NCI-H345 treated with DMSO at 0.1 percent for 48 hours (cell line): Measurements from ENCODE around the gene G6PC1.
"Not testable (repeated sequence)": the region's sequence is repeated elsewhere in the genome, so short reads cannot be mapped to it uniquely, and the experiment has no call there.

ENCODE experiments used
- DNase-seq: peaks from one replicate; lab custom pipeline; 2025; ENCODE audit not compliant: unreplicated experiment; lab: John Stamatoyannopoulos, UW

G6PC1 gene

DNA sequence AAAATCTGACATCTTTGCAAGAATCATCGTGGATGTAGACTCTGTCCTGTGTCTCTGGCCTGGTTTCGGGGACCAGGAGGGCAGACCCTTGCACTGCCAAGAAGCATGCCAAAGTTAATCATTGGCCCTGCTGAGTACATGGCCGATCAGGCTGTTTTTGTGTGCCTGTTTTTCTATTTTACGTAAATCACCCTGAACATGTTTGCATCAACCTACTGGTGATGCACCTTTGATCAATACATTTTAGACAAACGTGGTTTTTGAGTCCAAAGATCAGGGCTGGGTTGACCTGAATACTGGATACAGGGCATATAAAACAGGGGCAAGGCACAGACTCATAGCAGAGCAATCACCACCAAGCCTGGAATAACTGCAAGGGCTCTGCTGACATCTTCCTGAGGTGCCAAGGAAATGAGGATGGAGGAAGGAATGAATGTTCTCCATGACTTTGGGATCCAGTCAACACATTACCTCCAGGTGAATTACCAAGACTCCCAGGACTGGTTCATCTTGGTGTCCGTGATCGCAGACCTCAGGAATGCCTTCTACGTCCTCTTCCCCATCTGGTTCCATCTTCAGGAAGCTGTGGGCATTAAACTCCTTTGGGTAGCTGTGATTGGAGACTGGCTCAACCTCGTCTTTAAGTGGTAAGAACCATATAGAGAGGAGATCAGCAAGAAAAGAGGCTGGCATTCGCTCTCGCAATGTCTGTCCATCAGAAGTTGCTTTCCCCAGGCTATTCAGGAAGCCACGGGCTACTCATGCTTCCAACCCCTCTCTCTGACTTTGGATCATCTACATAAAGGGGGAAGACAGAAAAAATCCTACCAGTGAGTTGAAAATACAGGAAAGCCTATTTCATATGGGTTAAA is at the start of gene G6PC1:
G6PC1 (plus strand) TSS at position 340 of the 872 bp plus-strand sequence; CDS start at position 418, 78 bp downstream.
- no peak for DNase-seq

DNA sequence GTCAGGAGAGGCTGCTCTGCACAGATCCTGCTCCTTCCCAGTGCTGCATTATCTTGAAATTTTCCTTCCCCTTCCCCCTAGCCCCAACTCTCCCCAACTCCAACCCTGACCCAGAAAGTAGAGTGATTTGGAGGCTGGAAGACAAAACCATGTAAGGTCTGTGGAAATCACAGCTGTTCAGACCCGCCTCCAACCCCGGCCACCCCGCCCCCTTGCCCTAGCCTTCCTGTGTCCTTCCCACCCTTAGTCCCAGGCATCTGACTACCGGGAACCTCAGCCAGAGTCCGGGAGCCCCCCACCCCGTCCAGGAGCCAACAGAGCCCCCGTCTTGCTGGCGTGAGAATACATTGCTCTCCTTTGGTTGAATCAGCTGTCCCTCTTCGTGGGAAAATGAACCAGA is 49.6 kb upstream of the G6PC1 start, which contains the start of gene AOC3:
AOC3 (plus strand) TSS at position 246 of the 400 bp plus-strand sequence; CDS start at position 391, 145 bp downstream.
- no peak for DNase-seq

DNA sequence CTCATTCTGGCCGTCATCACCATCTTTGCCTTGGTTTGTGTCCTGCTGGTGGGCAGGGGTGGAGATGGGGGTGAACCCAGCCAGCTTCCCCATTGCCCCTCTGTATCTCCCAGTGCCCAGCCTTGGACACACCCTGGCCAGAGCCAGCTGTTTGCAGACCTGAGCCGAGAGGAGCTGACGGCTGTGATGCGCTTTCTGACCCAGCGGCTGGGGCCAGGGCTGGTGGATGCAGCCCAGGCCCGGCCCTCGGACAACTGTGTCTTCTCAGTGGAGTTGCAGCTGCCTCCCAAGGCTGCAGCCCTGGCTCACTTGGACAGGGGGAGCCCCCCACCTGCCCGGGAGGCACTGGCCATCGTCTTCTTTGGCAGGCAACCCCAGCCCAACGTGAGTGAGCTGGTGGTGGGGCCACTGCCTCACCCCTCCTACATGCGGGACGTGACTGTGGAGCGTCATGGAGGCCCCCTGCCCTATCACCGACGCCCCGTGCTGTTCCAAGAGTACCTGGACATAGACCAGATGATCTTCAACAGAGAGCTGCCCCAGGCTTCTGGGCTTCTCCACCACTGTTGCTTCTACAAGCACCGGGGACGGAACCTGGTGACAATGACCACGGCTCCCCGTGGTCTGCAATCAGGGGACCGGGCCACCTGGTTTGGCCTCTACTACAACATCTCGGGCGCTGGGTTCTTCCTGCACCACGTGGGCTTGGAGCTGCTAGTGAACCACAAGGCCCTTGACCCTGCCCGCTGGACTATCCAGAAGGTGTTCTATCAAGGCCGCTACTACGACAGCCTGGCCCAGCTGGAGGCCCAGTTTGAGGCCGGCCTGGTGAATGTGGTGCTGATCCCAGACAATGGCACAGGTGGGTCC is 49.0 kb upstream of the G6PC1 start:
- DNase-seq = not testable (repeated sequence)

DNA sequence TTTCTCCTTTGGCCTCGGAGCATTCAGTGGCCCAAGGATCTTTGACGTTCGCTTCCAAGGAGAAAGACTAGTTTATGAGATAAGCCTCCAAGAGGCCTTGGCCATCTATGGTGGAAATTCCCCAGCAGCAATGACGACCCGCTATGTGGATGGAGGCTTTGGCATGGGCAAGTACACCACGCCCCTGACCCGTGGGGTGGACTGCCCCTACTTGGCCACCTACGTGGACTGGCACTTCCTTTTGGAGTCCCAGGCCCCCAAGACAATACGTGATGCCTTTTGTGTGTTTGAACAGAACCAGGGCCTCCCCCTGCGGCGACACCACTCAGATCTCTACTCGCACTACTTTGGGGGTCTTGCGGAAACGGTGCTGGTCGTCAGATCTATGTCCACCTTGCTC is 48.2 kb upstream of the G6PC1 start:
- no peak for DNase-seq

DNA sequence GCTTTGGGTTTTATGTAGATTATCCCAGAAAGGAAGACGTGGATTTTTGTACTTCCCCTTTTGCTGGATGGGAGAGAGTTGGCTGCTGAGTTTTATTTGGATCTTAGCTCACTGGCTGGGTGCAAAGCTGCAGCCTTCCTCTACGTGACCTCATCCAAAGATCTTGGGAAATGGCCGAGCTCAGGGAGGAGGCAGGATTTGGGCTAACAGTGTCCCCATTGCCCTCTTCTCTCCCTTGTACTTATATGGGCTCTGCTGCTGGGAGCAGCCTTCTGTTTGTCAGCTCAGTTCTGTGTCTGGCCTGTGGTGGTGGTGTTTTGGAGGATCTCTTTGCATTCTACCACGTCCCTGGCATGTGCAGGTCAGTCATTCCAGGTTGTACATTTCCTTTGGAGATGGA is 47.6 kb upstream of the G6PC1 start:
- DNase-seq = no peak

DNA sequence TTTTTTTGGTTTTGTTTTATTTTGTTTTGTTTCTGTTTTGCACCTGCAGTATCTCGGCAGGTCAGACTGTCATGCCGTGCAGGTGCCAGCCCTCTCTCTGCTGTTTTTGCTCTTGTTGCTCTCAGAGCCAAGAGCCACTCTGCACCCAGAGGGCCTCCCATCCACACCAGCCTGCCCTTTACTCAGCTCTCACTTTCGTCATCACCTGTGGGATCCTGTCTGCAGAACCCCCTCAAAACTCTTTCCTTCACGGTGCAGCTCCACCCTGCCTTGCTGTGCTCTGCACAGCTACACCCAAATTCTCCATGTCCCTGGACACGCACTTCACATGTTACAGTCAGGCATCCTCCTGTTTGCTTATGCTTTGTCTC is 47.0 kb upstream of the G6PC1 start:
- DNase-seq = no peak

DNA sequence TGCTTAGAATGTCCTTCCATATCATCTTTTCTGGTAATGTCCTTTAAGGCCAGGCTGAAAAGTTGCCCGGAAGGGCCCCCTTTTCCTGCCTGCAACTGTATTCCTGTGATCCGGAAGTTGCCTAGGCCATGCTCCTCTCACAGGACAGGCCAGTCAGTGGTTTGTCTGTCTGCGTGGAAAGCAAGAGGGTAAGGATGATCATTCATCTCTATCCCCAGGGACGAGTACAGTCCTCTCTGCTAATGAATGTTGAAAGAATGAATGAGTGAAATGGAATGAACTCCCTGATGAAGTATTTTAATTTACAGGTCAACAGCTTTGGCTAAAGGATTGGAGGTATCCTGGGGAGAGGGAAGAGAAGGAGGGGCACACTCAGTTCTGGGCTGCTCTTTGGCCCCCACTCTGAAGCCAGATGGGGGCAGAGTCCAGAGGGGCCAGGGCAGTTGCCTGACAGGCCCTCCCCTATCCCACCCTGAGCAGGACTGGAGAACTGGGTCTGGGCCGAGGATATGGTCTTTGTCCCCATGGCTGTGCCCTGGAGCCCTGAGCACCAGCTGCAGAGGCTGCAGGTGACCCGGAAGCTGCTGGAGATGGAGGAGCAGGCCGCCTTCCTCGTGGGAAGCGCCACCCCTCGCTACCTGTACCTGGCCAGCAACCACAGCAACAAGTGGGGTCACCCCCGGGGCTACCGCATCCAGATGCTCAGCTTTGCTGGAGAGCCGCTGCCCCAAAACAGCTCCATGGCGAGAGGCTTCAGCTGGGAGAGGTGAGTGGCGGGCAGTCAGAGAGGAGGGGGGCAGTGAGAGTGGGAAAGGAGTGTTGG is 46.4 kb upstream of the G6PC1 start:
- no peak for DNase-seq

DNA sequence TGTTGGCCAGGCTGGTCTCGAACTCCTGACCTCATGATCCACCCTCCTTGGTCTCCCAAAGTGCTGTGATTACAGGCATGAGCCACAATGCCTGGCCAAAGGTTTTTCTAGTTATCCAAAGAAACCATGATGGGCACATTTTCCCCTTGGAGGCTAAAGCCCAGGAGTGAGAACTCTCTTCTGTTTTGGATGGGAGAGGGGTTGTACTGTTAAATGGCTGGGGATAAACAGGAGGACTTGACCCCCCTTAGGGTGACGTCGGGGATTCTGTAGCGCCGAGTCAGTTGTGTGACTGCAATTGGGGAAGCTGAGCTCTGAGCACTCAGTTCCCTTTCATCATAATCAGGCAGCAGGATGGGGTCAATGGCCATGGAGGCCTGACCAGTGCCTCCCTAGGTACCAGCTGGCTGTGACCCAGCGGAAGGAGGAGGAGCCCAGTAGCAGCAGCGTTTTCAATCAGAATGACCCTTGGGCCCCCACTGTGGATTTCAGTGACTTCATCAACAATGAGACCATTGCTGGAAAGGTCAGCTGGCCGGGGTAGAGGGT is 45.5 kb upstream of the G6PC1 start:
- no peak for DNase-seq

DNA sequence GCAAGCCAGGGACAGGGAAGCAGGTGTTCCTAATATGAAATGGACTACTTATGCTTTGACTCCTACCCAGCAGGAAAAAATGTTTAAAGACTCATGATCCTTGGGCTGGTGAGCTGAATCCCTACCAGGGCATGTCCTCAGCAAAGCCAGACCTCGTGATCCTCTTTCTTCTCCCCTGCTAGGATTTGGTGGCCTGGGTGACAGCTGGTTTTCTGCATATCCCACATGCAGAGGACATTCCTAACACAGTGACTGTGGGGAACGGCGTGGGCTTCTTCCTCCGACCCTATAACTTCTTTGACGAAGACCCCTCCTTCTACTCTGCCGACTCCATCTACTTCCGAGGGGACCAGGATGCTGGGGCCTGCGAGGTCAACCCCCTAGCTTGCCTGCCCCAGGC is 44.5 kb upstream of the G6PC1 start:
- DNase-seq = not testable (repeated sequence)

DNA sequence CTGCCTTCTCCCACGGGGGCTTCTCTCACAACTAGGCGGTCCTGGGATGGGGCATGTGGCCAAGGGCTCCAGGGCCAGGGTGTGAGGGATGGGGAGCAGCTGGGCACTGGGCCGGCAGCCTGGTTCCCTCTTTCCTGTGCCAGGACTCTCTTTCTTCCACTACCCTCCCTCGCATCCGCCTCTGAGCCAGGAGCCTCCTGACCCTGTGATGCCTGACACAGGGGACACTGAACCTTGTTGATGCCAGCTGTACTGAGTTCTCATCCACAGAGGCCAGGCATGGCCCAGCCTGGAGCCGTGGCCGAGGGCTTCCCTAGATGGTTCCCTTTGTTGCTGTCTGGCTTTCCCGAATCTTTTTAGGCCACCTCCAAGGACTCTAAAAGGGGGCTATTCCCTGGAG is 44.1 kb upstream of the G6PC1 start:
- not testable (repeated sequence) for DNase-seq

DNA sequence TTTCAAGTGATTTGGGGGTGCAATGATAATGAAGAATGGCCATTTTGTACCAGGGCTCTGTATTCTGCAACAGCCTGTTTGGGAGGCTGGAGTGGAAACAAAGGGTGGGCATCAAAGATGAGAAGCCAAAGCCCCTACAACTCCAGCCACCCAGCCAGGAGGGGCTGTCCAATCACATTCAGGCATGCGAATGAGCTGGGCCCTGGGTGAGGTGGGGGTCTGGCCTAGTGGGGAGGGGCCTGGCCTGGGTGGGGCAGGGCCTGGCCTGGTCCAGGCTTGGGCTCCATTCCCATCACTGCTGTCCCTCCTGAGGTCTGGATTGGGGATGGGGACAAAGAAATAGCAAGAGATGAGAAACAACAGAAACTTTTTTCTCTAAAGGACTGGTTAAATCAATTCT is 43.2 kb upstream of the G6PC1 start:
- DNase-seq = no peak

DNA sequence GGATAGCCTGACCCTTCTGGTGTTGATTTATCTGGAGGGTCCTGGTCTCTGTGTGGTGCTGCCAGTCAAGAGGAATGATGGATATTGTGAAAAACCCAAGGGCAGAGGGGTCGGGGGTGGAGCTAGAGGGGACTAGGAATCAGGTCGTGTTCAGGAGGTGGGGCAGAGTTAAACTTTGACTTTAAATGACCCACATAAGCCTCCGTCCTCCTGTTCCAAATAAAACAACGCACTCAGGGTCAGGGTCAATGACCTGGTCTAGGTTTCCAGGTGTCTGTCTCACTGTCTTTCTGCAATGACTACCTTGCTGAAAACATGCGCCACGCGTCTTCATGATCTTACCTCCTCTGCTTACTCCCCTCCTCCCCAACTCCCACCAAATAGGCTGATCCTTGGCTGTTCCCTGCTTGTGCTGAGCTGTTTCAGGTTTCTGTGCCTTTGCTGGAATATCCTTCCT is 34.9 kb upstream of the G6PC1 start:
- DNase-seq = no peak

DNA sequence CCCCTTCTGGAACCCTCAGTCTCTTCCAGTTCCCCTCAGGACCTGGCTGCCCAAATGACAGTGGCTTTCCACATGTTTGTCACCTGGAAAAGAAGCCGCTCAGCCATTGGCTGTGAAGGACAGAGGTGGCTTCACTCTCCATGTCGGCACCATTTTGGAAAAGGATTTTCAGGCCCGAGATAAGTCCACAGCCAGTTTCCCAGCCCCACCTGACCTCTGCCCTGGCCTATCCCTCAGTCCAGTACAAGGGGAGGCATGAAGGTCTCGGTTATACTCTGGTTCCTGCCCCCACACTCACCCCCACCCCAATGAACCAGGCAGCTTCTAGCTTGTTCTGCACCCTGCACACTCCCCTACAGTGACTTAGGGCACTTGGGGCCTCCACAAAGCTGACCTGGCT is 34.4 kb upstream of the G6PC1 start:
- DNase-seq = no peak

DNA sequence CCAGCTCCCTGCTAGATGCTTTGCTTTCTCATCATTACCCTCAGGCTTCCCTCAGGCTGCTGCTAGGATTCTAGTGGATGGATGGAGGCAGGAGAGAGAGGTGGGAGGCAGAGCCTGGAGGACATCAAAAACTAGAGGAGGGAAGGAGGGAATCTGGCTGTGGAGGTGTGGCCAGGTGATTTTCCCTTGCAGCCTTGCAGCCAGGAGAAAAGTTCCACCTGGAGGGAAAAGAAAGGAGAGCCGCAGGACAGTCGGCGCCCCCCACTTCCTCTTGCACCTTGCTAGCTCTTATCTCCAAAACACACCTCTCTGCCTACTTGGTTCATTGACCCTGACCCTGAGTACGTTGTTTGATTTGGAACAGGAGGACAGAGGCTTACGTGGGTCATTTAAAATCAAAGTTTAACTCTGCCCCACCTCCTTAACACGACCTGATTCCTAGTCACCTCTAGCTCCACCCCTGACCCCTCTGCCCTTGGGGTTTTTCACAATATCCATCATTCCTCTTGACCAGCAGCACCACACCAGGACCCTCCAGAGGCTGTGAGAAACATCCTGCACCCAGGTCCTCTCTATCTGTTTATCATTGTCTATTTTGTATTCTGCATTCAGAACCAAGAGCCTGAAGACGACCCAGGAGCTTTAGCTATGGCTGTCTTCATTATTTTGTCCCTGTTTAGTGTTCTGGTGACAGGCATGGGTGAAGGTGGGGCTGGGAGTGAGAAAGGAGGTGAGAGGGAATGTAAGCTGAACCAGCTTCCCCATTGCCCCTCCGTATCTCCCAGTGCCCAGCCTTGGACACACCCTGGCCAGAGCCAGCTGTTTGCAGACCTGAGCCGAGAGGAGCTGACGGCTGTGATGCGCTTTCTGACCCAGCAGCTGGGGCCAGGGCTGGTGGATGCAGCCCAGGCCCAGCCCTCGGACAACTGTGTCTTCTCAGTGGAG is 33.7 kb upstream of the G6PC1 start:
- no peak for DNase-seq

DNA sequence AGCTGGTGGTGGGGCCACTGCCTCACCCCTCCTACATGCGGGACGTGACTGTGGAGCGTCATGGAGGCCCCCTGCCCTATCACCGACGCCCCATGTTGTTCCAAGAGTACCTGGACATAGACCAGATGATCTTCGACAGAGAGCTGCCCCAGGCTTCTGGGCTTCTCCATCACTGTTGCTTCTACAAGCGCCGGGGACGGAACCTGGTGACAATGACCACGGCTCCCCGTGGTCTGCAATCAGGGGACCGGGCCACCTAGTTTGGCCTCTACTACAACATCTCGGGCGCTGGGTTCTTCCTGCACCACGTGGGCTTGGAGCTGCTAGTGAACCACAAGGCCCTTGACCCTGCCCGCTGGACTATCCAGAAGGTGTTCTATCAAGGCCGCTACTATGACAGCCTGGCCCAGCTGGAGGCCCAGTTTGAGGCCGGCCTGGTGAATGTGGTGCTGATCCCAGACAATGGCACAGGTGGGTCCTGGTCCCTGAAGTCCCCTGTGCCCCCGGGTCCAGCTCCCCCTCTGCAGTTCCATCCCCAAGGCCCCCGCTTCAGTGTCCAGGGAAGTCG is 32.8 kb upstream of the G6PC1 start:
- DNase-seq = not testable (repeated sequence)

DNA sequence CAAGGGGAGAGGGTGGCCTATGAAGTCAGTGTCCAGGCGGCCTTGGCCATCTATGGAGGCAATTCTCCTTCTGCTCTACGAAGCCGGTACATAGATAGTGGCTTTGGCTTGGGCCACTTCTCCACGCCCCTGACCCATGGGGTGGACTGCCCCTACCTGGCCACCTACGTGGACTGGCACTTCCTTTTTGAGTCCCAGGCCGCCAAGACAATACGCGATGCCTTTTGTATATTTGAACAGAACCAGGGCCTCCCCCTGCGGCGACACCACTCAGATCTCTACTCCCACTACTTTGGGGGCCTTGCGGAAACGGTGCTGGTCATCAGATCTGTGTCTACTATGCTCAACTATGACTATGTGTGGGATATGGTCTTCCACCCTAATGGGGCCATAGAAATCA is 32.3 kb upstream of the G6PC1 start:
- DNase-seq = no peak

DNA sequence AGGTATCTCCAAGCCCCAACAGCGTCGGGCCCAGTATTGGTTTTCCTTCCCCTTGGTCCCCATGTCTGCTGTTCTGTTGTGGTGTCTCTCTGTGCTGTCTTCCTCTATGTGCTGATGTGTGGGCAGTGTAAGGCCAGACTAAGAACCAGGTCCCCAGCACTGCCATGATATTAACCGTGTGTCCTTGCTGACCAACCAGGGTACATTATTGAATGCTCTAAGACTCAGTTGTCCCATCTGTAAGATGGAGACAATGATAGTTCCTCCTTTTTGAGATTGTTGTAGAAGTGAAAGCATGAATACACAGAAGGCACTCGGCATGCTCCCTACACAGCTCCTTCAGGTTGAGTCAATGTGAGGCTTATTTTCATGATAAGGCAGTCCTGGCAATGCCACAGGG is 29.0 kb upstream of the G6PC1 start:
- DNase-seq = no peak

DNA sequence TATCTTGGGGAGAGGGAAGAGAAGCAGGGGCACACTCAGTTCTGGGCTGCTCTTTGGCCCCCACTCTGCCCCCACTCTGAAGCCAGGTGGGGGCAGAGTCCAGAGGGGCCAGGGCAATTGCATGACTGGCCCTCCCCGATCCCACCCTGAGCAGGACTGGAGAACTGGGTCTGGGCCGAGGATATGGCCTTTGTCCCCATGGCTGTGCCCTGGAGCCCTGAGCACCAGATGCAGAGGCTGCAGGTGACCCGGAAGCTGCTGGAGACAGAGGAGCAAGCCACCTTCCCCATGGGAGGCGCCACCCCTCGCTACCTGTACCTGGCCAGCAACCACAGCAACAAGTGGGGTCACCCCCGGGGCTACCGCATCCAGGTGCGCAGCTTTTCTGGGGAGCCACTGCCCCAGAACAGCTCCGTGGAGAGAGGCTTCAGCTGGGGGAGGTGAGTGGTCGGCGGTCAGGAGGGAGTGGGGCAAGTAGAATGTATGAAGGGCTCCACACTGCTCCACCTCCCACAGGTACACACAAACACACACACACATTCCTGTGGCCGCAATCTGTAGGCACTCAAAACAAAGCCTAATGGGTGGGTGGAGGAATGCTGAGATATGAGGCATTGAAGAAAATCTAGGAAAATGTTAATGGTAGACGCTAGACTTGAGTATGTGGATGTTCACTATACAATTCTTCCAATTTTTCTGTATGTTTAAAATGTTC is 28.2 kb upstream of the G6PC1 start:
- DNase-seq = no peak

DNA sequence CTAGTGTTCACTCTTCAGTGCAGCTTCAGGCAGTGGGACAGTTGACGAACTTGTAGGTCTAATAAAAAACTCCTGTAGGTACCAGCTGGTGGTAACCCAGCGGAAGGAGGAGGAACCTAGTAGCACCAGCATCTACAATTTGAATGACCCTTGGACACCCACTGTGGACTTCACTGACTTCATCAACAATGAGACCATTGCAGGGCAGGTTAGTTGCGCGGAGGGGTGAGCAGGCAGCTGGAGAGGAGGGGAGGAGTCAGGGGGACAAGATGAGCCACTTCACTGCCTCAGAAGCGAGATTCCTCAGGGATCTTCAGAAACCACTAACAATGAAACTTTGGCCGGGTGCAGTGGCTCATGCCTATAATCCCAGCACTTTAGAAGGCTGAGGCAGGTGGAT is 27.3 kb upstream of the G6PC1 start:
- DNase-seq = no peak
